GM12874 (cell line): ENCODE results near the gene RBFOX1.

Experiments
- CTCF ChIP-seq: IDR thresholded peaks from 2 replicates; pipeline ENCODE4 v1.5.1; 2011; ENCODE audit warnings: low read depth, mild to moderate bottlenecking, control low read depth, low read length, moderate library complexity; ENCODE audit not compliant: insufficient read depth

Gene RBFOX1

GRCh38 chr16:7362231-7362630 lies 29.6 kb downstream of the RBFOX1 start:
- TF ChIP-seq CTCF, result no peak

- TF ChIP-seq CTCF, result no peak
These were observed 31.1 kb downstream of the RBFOX1 start for GRCh38 chr16:7363422-7364417.

GRCh38 chr16:7366041-7366440 lies 33.4 kb downstream of the RBFOX1 start:
- TF ChIP-seq CTCF, result no peak

GRCh38 chr16:7366993-7367880 lies 34.6 kb downstream of the RBFOX1 start:
- no peak for TF ChIP-seq CTCF

- TF ChIP-seq CTCF, result no peak
These were observed 36.6 kb downstream of the RBFOX1 start for GRCh38 chr16:7369204-7369603.

- TF ChIP-seq CTCF, result no peak
These were observed 39.5 kb downstream of the RBFOX1 start for GRCh38 chr16:7372095-7372494.

- no peak for TF ChIP-seq CTCF
These were observed 41.1 kb downstream of the RBFOX1 start for GRCh38 chr16:7373776-7374175.
